ENCODE data around the gene ENAM. TPM values are rescaled to one million over a fixed set of nuclear protein-coding genes. Genes with fewer than 3 reads are reported as not detected.
"Not testable (repeated sequence)": the region's sequence is repeated elsewhere in the genome, so short reads cannot be mapped to it uniquely, and the experiment has no call there.

The ENAM gene
- total and polyA plus RNA-seq, 3 experiments from 2014 or later, result not detected

DNA sequence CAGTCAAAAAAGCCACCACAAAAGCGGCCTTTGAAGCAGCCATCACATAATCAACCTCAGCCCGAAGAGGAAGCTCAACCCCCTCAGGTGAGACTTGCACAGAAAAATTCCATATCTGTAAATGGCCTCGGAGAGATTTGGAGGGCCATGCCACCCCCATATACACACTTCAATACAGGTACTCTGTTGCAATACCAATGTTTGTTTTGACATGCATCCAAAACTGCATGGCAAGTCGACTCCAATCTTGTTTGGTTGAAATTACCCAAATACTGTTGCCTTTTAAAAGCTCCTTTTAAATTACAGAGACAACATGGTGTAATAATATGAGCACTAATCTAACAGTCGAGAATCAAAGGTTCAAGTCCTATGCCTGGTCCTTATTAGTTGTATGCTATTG is 5.9 kb downstream of the ENAM start:
- Histone ChIP-seq H3K36me3 (ENCODE audit: insufficient read depth, low read length) (no peaks in the 10 kb centered on the region), H3K27me3 (ENCODE audit: insufficient read depth, low read length, poor library complexity, severe bottlenecking) (no peaks in the 10 kb centered on the region), H3K4me1 (ENCODE audit: insufficient read depth, low read length) (no peaks in the 10 kb centered on the region), H3K9me3 (ENCODE audit: low read length) (no peaks in the 10 kb centered on the region), H3K4me3 (ENCODE audit: low read length) (no peak overlapping the region), H3K27ac (ENCODE audit: low read depth, low read length) (no peak overlapping the region)
- Mint-ChIP-seq H3K27me3 (peaks cover 7 to 21% of the 10 kb centered on the region in 2 donors), H3K4me3 (no peak overlapping the region), H3K4me1 (peaks cover 0 to 3% (median 0%) of the 10 kb centered on the region in 3 donors), H3K9me3 (no peaks in the 10 kb centered on the region), H3K27ac (no peak overlapping the region), H3K36me3 (no peaks in the 10 kb centered on the region)
- ChIA-PET POLR2A (no interaction called here), CTCF (interaction anchor here (1.5 kb wide), 1 partner anchor 18 kb away, joined by 3 read pairs; no protein-coding TSS in a partner anchor)
- no peak for DNase-seq

DNA sequence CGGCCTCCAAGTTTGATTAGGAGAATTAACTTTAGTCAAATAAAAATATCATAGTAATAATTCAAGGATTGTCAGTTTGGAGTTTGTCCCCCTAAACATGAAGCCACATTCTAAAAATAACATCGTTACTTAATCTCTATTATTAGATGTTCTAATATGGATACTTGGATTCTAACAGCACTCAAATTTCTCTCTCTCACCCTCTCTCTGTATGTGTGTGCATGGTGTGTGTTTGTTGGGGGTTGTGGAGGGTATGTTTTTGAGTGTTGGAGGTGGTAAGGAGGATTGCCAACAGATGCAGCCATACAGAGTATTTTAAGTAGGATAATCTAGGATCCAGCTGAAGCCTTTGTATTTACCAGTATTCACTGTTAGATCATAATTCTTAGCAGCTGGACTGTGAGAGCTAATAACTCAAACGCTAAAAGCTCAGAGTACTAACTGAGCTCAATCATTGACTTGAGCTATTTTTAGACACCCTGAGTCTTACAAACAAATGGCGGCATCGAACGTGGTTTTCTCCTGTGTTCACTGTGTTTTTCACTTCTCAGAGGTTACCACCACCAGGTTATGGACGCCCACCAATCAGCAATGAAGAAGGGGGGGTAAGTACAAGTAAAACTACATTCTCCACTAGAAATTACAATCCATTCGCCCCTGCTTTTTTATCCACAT is 8.8 kb downstream of the ENAM start:
- no peak overlapping the region for H3K27ac Mint-ChIP-seq
- no peaks in the 10 kb centered on the region for H3K36me3 ChIP-seq (ENCODE audit: insufficient read depth, low read length)
- H3K4me1 ChIP-seq (ENCODE audit: insufficient read depth, low read length), result no peaks in the 10 kb centered on the region
- ChIA-PET POLR2A (interaction anchor here (0.7 kb wide), 1 partner anchor 212 kb away, joined by 10 read pairs; no protein-coding TSS in a partner anchor), CTCF (no interaction called here)
- H3K9me3 ChIP-seq (ENCODE audit: low read length), result no peaks in the 10 kb centered on the region
- H3K36me3 Mint-ChIP-seq, result no peaks in the 10 kb centered on the region
- no peaks in the 10 kb centered on the region for H3K9me3 Mint-ChIP-seq
- H3K27me3 ChIP-seq (ENCODE audit: insufficient read depth, low read length, poor library complexity, severe bottlenecking), result no peaks in the 10 kb centered on the region
- DNase-seq, result no peak
- no peaks in the 10 kb centered on the region for H3K4me1 Mint-ChIP-seq
- no peak overlapping the region for H3K27ac ChIP-seq (ENCODE audit: low read depth, low read length)
- H3K27me3 Mint-ChIP-seq, result peaks cover 7 to 29% of the 10 kb centered on the region in 2 donors
- H3K4me3 ChIP-seq (ENCODE audit: low read length), result no peak overlapping the region
- no peak overlapping the region for H3K4me3 Mint-ChIP-seq

DNA sequence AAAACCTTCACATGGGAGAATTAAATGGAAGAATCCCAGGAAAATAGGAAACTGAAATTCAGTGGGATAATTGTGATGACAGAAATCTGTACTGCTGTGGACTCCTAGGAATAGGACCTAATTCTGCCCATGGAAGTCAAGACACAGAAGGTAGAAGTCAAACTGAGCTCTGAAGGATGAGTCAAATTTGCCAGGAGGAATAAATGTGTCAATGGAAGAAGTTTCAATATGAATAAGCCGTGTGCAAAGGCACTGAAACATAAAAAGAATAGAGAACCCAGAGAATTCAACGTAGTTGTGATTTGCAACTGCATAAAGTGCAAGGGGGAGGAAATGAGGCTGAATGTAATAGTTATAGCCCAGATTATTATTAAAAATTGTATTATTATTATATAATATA is 11.6 kb downstream of the ENAM start:
- Mint-ChIP-seq H3K4me1 (no peaks in the 10 kb centered on the region), H3K36me3 (no peaks in the 10 kb centered on the region), H3K9me3 (no peaks in the 10 kb centered on the region), H3K27ac (no peak overlapping the region), H3K4me3 (no peak overlapping the region), H3K27me3 (peaks cover 1 to 15% of the 10 kb centered on the region in 2 donors)
- no peak for DNase-seq
- no peaks in the 10 kb centered on the region for H3K4me1 ChIP-seq (ENCODE audit: insufficient read depth, low read length)
- no peak overlapping the region for H3K27ac ChIP-seq (ENCODE audit: low read depth, low read length)
- POLR2A ChIA-PET, result no interaction called here
- H3K36me3 ChIP-seq (ENCODE audit: insufficient read depth, low read length), result no peaks in the 10 kb centered on the region
- CTCF ChIA-PET, result interaction anchor here (0.9 kb wide), 1 partner anchor 12 kb away, joined by 3 read pairs; no protein-coding TSS in a partner anchor
- H3K4me3 ChIP-seq (ENCODE audit: low read length), result no peak overlapping the region
- H3K27me3 ChIP-seq (ENCODE audit: insufficient read depth, low read length, poor library complexity, severe bottlenecking), result no peaks in the 10 kb centered on the region
- no peaks in the 10 kb centered on the region for H3K9me3 ChIP-seq (ENCODE audit: low read length)

DNA sequence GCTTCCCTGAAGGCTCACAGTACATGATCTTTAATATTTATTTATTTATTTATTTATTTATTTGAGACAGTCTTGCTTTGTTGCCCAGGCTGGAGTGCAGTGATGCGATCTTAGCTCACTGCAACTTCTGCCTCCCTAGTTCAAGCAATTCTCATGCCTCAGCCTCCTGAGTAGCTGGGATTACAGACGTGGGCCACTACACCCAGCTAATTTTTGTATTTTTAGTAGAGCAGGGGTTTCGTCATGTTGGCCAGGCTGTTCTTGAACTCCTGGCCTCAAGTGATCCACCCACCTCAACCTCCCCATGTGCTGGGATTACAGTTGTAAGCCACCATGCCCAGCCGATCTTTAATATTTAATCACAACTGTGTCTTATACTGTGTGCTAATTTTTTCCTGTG is 22.2 kb downstream of the ENAM start:
- H3K27ac Mint-ChIP-seq; H3K36me3 ChIP-seq (ENCODE audit: insufficient read depth, low read length); H3K9me3 ChIP-seq (ENCODE audit: low read length); H3K4me3 ChIP-seq (ENCODE audit: low read length); H3K27me3 Mint-ChIP-seq; H3K27ac ChIP-seq (ENCODE audit: low read depth, low read length); H3K4me3 Mint-ChIP-seq; DNase-seq; H3K4me1 ChIP-seq (ENCODE audit: insufficient read depth, low read length); H3K4me1 Mint-ChIP-seq; H3K36me3 Mint-ChIP-seq; H3K9me3 Mint-ChIP-seq; H3K27me3 ChIP-seq (ENCODE audit: insufficient read depth, low read length, poor library complexity, severe bottlenecking): not testable (repeated sequence)
- POLR2A ChIA-PET, result interaction anchor here (0.6 kb wide), 1 partner anchor 65 kb away, joined by 5 read pairs; no protein-coding TSS in a partner anchor
- CTCF ChIA-PET, result interaction anchor here (0.9 to 2.5 kb wide), 2 partner anchors 17 to 86 kb away, joined by 4 to 10 read pairs; no protein-coding TSS in a partner anchor

DNA sequence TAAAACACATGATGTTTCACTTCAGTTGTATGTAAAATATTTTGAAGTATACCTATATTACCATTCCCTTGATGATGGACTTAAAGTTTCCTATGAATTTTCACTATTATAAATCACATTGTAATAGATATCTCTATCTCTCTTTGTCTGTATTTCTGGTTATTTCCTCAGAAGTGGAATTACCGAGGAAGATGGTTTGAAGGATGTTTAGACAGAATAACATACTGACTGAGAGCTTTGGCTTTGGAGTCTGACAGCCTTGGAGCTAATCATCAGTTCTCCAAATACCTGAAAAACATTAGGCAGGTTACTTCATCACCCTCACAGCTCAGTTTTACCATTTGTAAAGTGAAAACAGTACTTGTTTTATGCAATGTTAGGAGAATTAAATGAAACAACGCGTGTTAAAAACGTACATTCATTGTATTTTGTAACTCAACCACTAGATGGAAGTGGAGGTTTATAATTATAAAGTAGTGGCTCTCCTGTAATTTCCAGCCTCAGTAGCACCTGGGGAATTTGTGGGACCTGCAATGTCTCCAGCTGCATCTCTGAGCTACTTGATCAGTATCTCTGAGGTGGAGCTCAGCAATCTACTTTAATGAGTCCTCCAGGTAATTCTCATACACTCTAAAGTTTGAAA is 23.4 kb downstream of the ENAM start:
- CTCF ChIA-PET, result interaction anchor here (0.7 to 2.5 kb wide), 13 partner anchors 12 to 530 kb away, joined by 3 to 13 read pairs (median 3); partner anchors contain the start of genes DCK and RUFY3
- H3K27me3 ChIP-seq (ENCODE audit: insufficient read depth, low read length, poor library complexity, severe bottlenecking), result no peaks in the 10 kb centered on the region
- Mint-ChIP-seq H3K9me3 (no peaks in the 10 kb centered on the region), H3K4me1 (peaks cover 0 to 5% (median 0%) of the 10 kb centered on the region in 3 donors), H3K36me3 (no peaks in the 10 kb centered on the region), H3K27me3 (peaks cover 0 to 9% of the 10 kb centered on the region in 2 donors), H3K27ac (no peak overlapping the region), H3K4me3 (no peak overlapping the region)
- no peaks in the 10 kb centered on the region for H3K36me3 ChIP-seq (ENCODE audit: insufficient read depth, low read length)
- no peaks in the 10 kb centered on the region for H3K9me3 ChIP-seq (ENCODE audit: low read length)
- POLR2A ChIA-PET, result interaction anchor here (0.6 kb wide), 1 partner anchor 10 kb away, joined by 3 read pairs; no protein-coding TSS in a partner anchor
- no peak overlapping the region for H3K4me3 ChIP-seq (ENCODE audit: low read length)
- DNase-seq, result peak in 2 of 5 donors; percentile 24 to 37
- no peaks in the 10 kb centered on the region for H3K4me1 ChIP-seq (ENCODE audit: insufficient read depth, low read length)
- H3K27ac ChIP-seq (ENCODE audit: low read depth, low read length), result no peak overlapping the region

DNA sequence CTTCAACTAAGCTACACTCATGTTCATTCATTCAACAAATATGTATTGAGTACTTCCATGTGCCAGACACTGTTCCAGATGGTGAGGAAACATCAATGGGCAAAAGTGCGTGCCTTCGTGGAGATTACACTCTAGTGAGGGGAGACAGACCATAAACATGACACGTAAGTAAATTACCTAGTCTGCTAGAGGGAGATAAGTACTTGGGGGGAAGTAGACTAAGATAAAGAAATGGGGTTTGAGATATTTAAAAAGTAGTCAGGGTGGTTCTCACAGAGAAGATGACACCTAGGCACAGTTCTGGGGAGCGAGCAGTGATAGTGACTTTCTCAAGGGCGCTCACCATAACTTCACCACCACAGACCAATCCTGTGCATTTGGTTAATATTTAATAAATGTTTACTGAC is 26.1 kb downstream of the ENAM start:
- DNase-seq, result no peak
- no peaks in the 10 kb centered on the region for H3K36me3 ChIP-seq (ENCODE audit: insufficient read depth, low read length)

DNA sequence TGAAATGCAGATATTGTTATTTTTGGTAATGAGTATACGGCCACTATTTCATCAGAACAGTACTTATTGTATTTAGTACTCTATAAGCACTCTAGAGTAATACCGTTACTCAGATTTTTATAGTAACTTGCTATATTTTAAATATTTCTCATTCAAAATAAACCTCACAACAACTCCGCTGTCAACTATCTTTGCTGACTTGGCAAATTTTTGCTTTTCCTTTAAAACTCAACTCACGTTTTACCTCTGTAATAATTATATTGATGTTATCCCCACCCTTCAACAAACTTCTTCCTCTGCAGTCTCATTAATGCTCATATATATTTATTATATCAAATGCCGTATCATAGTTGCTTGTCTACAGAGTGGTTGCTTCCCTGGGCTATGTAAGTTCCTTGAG is 28.8 kb downstream of the ENAM start:
- Histone ChIP-seq H3K36me3 (ENCODE audit: insufficient read depth, low read length) (no peaks in the 10 kb centered on the region), H3K4me1 (ENCODE audit: insufficient read depth, low read length) (no peaks in the 10 kb centered on the region), H3K27ac (ENCODE audit: low read depth, low read length) (no peak overlapping the region), H3K9me3 (ENCODE audit: low read length) (no peaks in the 10 kb centered on the region), H3K27me3 (ENCODE audit: insufficient read depth, low read length, poor library complexity, severe bottlenecking) (no peaks in the 10 kb centered on the region), H3K4me3 (ENCODE audit: low read length) (no peak overlapping the region)
- Mint-ChIP-seq H3K4me3 (no peak overlapping the region), H3K9me3 (no peaks in the 10 kb centered on the region), H3K4me1 (no peaks in the 10 kb centered on the region), H3K27me3 (no peaks in the 10 kb centered on the region), H3K36me3 (no peaks in the 10 kb centered on the region), H3K27ac (no peak overlapping the region)
- ChIA-PET CTCF (interaction anchor here (1.3 kb wide), 1 partner anchor 9 kb away, joined by 4 read pairs; no protein-coding TSS in a partner anchor), POLR2A (no interaction called here)
- no peak for DNase-seq

More for the DNA sequence above, 26.1 kb downstream of the ENAM start:
- Mint-ChIP-seq H3K9me3 (no peaks in the 10 kb centered on the region), H3K36me3 (no peaks in the 10 kb centered on the region), H3K4me3 (no peak overlapping the region), H3K4me1 (peaks cover 0 to 5% (median 0%) of the 10 kb centered on the region in 3 donors), H3K27me3 (peaks cover 0 to 5% of the 10 kb centered on the region in 2 donors), H3K27ac (no peak overlapping the region)
- POLR2A ChIA-PET, result no interaction called here
- Histone ChIP-seq H3K9me3 (ENCODE audit: low read length) (no peaks in the 10 kb centered on the region), H3K27ac (ENCODE audit: low read depth, low read length) (no peak overlapping the region), H3K4me1 (ENCODE audit: insufficient read depth, low read length) (no peaks in the 10 kb centered on the region), H3K4me3 (ENCODE audit: low read length) (no peak overlapping the region), H3K27me3 (ENCODE audit: insufficient read depth, low read length, poor library complexity, severe bottlenecking) (no peaks in the 10 kb centered on the region)
- CTCF ChIA-PET, result no interaction called here

DNA sequence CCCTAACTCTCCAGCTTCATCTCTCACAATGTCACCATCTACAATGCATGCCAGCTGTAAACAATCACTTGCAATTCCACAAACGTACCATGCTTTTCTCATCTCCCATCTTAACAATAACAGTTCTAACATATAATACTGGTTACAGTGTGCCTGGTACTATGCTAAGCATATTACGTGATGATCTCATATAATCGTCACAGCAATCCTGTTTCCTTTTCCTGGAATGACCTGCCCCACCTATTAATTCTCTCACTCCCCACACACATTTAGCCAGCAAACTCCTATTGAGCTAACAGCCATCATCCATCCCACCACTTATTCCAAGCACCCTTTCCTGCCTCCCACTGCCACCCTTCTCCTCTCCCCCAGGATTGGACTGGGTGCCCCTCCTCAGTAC is 29.9 kb downstream of the ENAM start:
- no peak overlapping the region for H3K27ac Mint-ChIP-seq

More for the DNA sequence above, 29.9 kb downstream of the ENAM start:
- H3K4me3 Mint-ChIP-seq, result no peak overlapping the region
- H3K36me3 Mint-ChIP-seq, result no peaks in the 10 kb centered on the region
- H3K27me3 ChIP-seq (ENCODE audit: insufficient read depth, low read length, poor library complexity, severe bottlenecking), result no peaks in the 10 kb centered on the region
- ChIA-PET CTCF (no interaction called here), POLR2A (no interaction called here)
- H3K4me1 ChIP-seq (ENCODE audit: insufficient read depth, low read length), result no peaks in the 10 kb centered on the region
- no peak overlapping the region for H3K27ac ChIP-seq (ENCODE audit: low read depth, low read length)
- no peak for DNase-seq
- H3K4me1 Mint-ChIP-seq, result no peaks in the 10 kb centered on the region
- H3K27me3 Mint-ChIP-seq, result no peaks in the 10 kb centered on the region
- no peaks in the 10 kb centered on the region for H3K9me3 Mint-ChIP-seq
- H3K36me3 ChIP-seq (ENCODE audit: insufficient read depth, low read length), result no peaks in the 10 kb centered on the region
- H3K4me3 ChIP-seq (ENCODE audit: low read length), result no peak overlapping the region
- no peaks in the 10 kb centered on the region for H3K9me3 ChIP-seq (ENCODE audit: low read length)
